Measurements from ENCODE around the gene GATAD2B. TPM values are rescaled to one million over a fixed set of nuclear protein-coding genes. Genes with fewer than 3 reads are reported as not detected.

The GATAD2B gene
- polyA plus RNA-seq, 1 donor from 2014 or later: 12.8 TPM

DNA sequence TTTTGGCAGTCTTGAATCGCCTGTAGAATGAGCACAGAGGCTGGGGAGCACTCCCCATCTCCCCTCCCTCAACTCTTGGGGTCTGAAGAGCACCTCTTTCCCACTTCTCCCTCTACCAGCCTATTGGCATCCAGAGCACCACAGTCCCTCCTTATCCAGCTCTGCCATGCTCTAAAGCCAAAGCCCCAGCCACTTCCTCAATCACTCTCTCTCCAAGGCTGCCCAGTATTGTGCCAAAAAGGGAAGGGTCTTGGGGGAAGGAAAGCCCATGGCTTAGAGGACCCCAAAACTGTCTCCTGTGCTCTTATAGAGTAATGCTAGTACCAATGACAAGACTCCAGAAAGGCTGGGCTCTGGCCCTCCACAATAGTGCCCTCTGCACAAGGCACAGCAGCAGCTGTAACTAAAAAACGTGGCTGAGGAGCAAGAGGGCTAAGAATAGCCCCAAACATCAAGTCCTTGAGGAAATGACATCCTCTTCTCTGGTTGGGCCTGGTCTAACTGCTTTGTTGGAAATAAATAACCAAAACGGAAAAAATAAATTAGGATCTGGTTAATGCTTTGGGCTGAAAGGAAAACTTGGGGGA, 119.2 kb downstream of the GATAD2B start:
- no peaks in the 10 kb centered on the region for H3F3A ChIP-seq (ENCODE audit: insufficient read depth, low read length, poor library complexity, severe bottlenecking)
- H3K27ac ChIP-seq (ENCODE audit: low read length): no peak overlapping the region
- H3K79me2 ChIP-seq (replicated peaks; ENCODE audit: insufficient read depth, low read length): no peaks in the 10 kb centered on the region
- TF ChIP-seq TAF1 (IDR thresholded peaks at IDR 0.05; ENCODE audit: low read depth) (no peak), MXI1 (conservative IDR thresholded peaks at IDR 0.05; ENCODE audit: poor library complexity, severe bottlenecking) (no peak), EZH2 (IDR thresholded peaks at IDR 0.05; ENCODE audit: borderline replicate concordance, insufficient read depth, low read length, poor library complexity, severe bottlenecking) (no peak), SMC3 (conservative IDR thresholded peaks at IDR 0.05; ENCODE audit: poor library complexity) (no peak), POLR2AphosphoS5 (IDR thresholded peaks at IDR 0.05) (no peak), RAD21 (conservative IDR thresholded peaks at IDR 0.05) (no peak), EP300 (conservative IDR thresholded peaks at IDR 0.05; ENCODE audit: poor library complexity, severe bottlenecking) (no peak)
- TF ChIP-seq, protein P1, sequence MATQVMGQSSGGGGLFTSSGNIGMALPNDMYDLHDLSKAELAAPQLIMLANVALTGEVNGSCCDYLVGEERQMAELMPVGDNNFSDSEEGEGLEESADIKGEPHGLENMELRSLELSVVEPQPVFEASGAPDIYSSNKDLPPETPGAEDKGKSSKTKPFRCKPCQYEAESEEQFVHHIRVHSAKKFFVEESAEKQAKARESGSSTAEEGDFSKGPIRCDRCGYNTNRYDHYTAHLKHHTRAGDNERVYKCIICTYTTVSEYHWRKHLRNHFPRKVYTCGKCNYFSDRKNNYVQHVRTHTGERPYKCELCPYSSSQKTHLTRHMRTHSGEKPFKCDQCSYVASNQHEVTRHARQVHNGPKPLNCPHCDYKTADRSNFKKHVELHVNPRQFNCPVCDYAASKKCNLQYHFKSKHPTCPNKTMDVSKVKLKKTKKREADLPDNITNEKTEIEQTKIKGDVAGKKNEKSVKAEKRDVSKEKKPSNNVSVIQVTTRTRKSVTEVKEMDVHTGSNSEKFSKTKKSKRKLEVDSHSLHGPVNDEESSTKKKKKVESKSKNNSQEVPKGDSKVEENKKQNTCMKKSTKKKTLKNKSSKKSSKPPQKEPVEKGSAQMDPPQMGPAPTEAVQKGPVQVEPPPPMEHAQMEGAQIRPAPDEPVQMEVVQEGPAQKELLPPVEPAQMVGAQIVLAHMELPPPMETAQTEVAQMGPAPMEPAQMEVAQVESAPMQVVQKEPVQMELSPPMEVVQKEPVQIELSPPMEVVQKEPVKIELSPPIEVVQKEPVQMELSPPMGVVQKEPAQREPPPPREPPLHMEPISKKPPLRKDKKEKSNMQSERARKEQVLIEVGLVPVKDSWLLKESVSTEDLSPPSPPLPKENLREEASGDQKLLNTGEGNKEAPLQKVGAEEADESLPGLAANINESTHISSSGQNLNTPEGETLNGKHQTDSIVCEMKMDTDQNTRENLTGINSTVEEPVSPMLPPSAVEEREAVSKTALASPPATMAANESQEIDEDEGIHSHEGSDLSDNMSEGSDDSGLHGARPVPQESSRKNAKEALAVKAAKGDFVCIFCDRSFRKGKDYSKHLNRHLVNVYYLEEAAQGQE (IDR thresholded peaks at IDR 0.05; ENCODE audit: borderline replicate concordance): no peak
- TF ChIP-seq, protein P2, sequence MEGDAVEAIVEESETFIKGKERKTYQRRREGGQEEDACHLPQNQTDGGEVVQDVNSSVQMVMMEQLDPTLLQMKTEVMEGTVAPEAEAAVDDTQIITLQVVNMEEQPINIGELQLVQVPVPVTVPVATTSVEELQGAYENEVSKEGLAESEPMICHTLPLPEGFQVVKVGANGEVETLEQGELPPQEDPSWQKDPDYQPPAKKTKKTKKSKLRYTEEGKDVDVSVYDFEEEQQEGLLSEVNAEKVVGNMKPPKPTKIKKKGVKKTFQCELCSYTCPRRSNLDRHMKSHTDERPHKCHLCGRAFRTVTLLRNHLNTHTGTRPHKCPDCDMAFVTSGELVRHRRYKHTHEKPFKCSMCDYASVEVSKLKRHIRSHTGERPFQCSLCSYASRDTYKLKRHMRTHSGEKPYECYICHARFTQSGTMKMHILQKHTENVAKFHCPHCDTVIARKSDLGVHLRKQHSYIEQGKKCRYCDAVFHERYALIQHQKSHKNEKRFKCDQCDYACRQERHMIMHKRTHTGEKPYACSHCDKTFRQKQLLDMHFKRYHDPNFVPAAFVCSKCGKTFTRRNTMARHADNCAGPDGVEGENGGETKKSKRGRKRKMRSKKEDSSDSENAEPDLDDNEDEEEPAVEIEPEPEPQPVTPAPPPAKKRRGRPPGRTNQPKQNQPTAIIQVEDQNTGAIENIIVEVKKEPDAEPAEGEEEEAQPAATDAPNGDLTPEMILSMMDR (IDR thresholded peaks at IDR 0.05; ENCODE audit: poor library complexity, severe bottlenecking): no peak
- no peaks in the 10 kb centered on the region for H4K20me1 ChIP-seq (ENCODE audit: insufficient read depth)
- H3K27me3 ChIP-seq (ENCODE audit: insufficient read depth, low read depth, low read length): no peaks in the 10 kb centered on the region
- H3K4me3 ChIP-seq (ENCODE audit: low read length): no peak overlapping the region
- no peak overlapping the region for H3K9ac ChIP-seq (ENCODE audit: low read length)
- H3K36me3 ChIP-seq (ENCODE audit: insufficient read depth, low read length): no peaks in the 10 kb centered on the region
- H3K9me2 ChIP-seq (ENCODE audit: insufficient read depth, low read length): no peaks in the 10 kb centered on the region
- H3K9me3 ChIP-seq (ENCODE audit: low read length): no peaks in the 10 kb centered on the region
- H3K4me2 ChIP-seq (ENCODE audit: low read length): no peak overlapping the region
- no peak overlapping the region for H2AFZ ChIP-seq (ENCODE audit: low read depth, low read length)

DNA sequence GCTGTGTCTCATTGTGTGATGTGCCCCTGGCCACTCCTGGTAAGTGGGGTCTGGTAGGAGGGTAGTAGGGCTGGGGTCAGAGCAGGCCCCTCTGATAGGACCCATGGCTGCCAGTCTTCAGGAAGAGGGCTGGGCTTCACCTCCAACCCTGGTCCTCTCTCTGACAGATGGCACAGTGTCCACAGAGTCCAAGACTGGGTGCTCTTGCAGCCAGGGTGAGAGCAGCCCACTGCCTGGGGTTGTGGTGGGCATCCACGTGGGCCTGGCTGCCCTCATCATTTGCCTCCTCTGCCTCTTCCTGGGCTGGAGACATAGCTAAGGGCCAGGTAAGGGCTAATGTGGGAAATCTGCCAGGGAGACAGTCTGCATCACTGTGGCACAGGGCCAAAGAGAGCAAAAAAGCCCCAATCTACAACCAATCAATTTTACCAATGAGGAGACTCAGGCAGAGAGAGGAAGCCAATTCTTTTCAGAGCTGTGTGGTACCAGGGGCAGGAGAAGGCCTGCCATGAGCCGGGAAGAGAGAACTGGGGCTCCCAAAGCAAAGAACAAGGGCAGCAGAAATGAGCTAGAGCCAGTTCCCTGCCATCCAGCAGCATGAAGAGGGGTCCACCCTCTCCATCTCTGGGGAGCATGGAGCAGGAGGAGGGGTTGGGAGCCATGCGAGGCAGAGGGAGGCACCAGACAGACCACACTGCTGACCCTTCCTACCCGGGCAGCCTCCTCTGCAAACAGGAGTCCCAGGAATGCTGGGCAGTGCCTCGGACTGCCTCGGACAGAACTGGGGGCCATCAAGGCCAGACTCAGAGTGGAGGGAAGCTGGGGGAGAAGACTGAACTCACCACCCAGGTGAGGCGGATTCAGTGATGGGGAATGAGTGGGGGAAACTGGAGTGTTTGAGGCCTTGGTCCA, 120.7 kb downstream of the GATAD2B start:
- Histone ChIP-seq H3K27ac (ENCODE audit: low read length) (no peak overlapping the region), H3K79me2 (replicated peaks; ENCODE audit: insufficient read depth, low read length) (no peaks in the 10 kb centered on the region), H3K27me3 (ENCODE audit: insufficient read depth, low read depth, low read length) (no peaks in the 10 kb centered on the region), H4K20me1 (ENCODE audit: insufficient read depth) (no peaks in the 10 kb centered on the region), H3K4me2 (ENCODE audit: low read length) (no peak overlapping the region), H3F3A (ENCODE audit: insufficient read depth, low read length, poor library complexity, severe bottlenecking) (no peaks in the 10 kb centered on the region), H3K9me3 (ENCODE audit: low read length) (no peaks in the 10 kb centered on the region), H2AFZ (ENCODE audit: low read depth, low read length) (no peak overlapping the region), H3K4me3 (ENCODE audit: low read length) (no peak overlapping the region), H3K36me3 (ENCODE audit: insufficient read depth, low read length) (no peaks in the 10 kb centered on the region), H3K9me2 (ENCODE audit: insufficient read depth, low read length) (no peaks in the 10 kb centered on the region), H3K9ac (ENCODE audit: low read length) (no peak overlapping the region)
- TF ChIP-seq MXI1 (conservative IDR thresholded peaks at IDR 0.05; ENCODE audit: poor library complexity, severe bottlenecking): no peak
- TF ChIP-seq POLR2AphosphoS5 (IDR thresholded peaks at IDR 0.05): peak; percentile 5
